ENCODE data around the gene NRXN3.

NRXN3 gene

GRCh38 chr14:78170203-78170602, at the start of gene NRXN3:
Gene NRXN3 (plus strand): TSS chr14:78170373. CDS start chr14:78243094, 72,721 bp downstream.
- no peak for DNase-seq (ENCODE audit: low read depth)

- DNase-seq (ENCODE audit: low read depth), result no peak
These were observed 47.7 kb upstream of the NRXN3 start for GRCh38 chr14:78122436-78122835.

GRCh38 chr14:78123650-78124253, 46.4 kb upstream of the NRXN3 start:
- no peak for DNase-seq (ENCODE audit: low read depth)

- DNase-seq (ENCODE audit: low read depth), result no peak
These were observed 42.2 kb upstream of the NRXN3 start for GRCh38 chr14:78127961-78128360.

- no peak for DNase-seq (ENCODE audit: low read depth)
These were observed 40.8 kb upstream of the NRXN3 start for GRCh38 chr14:78129375-78129774.

- no peak for DNase-seq (ENCODE audit: low read depth)
These were observed 39.8 kb upstream of the NRXN3 start for GRCh38 chr14:78130356-78130755.

GRCh38 chr14:78131201-78131600, 39.0 kb upstream of the NRXN3 start:
- DNase-seq (ENCODE audit: low read depth), result no peak

- no peak for DNase-seq (ENCODE audit: low read depth)
These were observed 38.6 kb upstream of the NRXN3 start for GRCh38 chr14:78131616-78132015.

- DNase-seq (ENCODE audit: low read depth), result peak; percentile 18
These were observed 34.7 kb upstream of the NRXN3 start for GRCh38 chr14:78135450-78135891.

- no peak for DNase-seq (ENCODE audit: low read depth)
These were observed 33.5 kb upstream of the NRXN3 start for GRCh38 chr14:78136695-78137094.

- no peak for DNase-seq (ENCODE audit: low read depth)
These were observed 28.6 kb upstream of the NRXN3 start for GRCh38 chr14:78141590-78141989.

GRCh38 chr14:78142998-78143397, 27.2 kb upstream of the NRXN3 start:
- DNase-seq (ENCODE audit: low read depth), result no peak

GRCh38 chr14:78143489-78144145, 26.6 kb upstream of the NRXN3 start:
- peak; percentile 14 for DNase-seq (ENCODE audit: low read depth)

GRCh38 chr14:78152201-78153063, 17.7 kb upstream of the NRXN3 start:
- no peak for DNase-seq (ENCODE audit: low read depth)

GRCh38 chr14:78153064-78153341, 17.2 kb upstream of the NRXN3 start:
- DNase-seq (ENCODE audit: low read depth), result peak; percentile 49

GRCh38 chr14:78154827-78155226, 15.3 kb upstream of the NRXN3 start:
- DNase-seq (ENCODE audit: low read depth), result no peak

GRCh38 chr14:78156196-78156595, 14.0 kb upstream of the NRXN3 start:
- DNase-seq (ENCODE audit: low read depth), result no peak

- peak; percentile 30 for DNase-seq (ENCODE audit: low read depth)
These were observed 12.4 kb upstream of the NRXN3 start for GRCh38 chr14:78157494-78158437.

GRCh38 chr14:78162202-78162601, 8.0 kb upstream of the NRXN3 start:
- DNase-seq (ENCODE audit: low read depth), result peak; percentile 8

- no peak for DNase-seq (ENCODE audit: low read depth)
These were observed 5.8 kb upstream of the NRXN3 start for GRCh38 chr14:78164226-78164853.

GRCh38 chr14:78172428-78172827, 2.3 kb downstream of the NRXN3 start:
- DNase-seq (ENCODE audit: low read depth), result no peak
